AG09309 (cell line): ENCODE results near the gene CCDC194.
A peak's percentile ranks its signal among the peaks of the same experiment; 100 is the strongest.

Experiments used
- DNase-seq: peaks from one replicate; pipeline ENCODE4 v3.0.0-alpha.2; 2010; ENCODE audit warnings: low read depth
- H3K4me3 ChIP-seq: 2 replicates; pipeline ENCODE4 v1.5.1; 2011; ENCODE audit warnings: mild to moderate bottlenecking, low read depth, low read length, moderate library complexity; ENCODE audit not compliant: control insufficient read depth
- CTCF ChIP-seq: IDR thresholded peaks from 2 replicates; pipeline ENCODE4 v1.5.1; 2011; ENCODE audit warnings: mild to moderate bottlenecking, low read depth, low read length, inconsistent platforms; ENCODE audit not compliant: insufficient read depth, control insufficient read depth; ENCODE audit errors: missing control alignments

CCDC194 gene

GRCh38 chr19:17429641-17430113 is 35.7 kb upstream of the CCDC194 start:
- no peak for DNase-seq
- no peak for TF ChIP-seq CTCF
- no peak overlapping the region for H3K4me3 ChIP-seq

GRCh38 chr19:17424743-17425365 is 30.9 kb upstream of the CCDC194 start:
- DNase-seq = no peak
- peak; percentile 45 for TF ChIP-seq CTCF
- H3K4me3 ChIP-seq = no peak overlapping the region

- no peak for TF ChIP-seq CTCF
- no peak overlapping the region for H3K4me3 ChIP-seq
- no peak for DNase-seq
These were observed 29.6 kb upstream of the CCDC194 start for GRCh38 chr19:17423429-17424208.

- TF ChIP-seq CTCF = no peak
- DNase-seq = no peak
- no peak overlapping the region for H3K4me3 ChIP-seq
These were observed 27.9 kb upstream of the CCDC194 start for GRCh38 chr19:17421942-17422341.

- TF ChIP-seq CTCF = no peak
- peak overlapping the region; percentile 55 for H3K4me3 ChIP-seq
- DNase-seq = no peak
These were observed 26.5 kb upstream of the CCDC194 start for GRCh38 chr19:17420475-17420924.

- no peak for TF ChIP-seq CTCF
- H3K4me3 ChIP-seq = peak within 1 kb of the TSS; percentile 55
- DNase-seq = peak; percentile 96
These were observed 25.9 kb upstream of the CCDC194 start, which contains the start of gene MVB12A for GRCh38 chr19:17419621-17420474. MVB12A (plus strand) TSS chr19:17420047; CDS start chr19:17420136, 89 bp downstream.
